IMR-90 (cell line): ENCODE measurements around the gene SPSB4. TPM values are rescaled to one million over a fixed set of nuclear protein-coding genes. Genes with fewer than 3 reads are reported as not detected.

Experiments
- ATAC-seq: fragments of 200-7000 bp; cut with Tn5 transposase; 2 replicates; pipeline ENCODE4 v1.9.1; 2020; ENCODE audit warnings: low read depth, mild to moderate bottlenecking, moderate library complexity
- BruUV-seq: library from RNA; stranded (reverse); fragments of 400-500 nt; replicated peaks from 2 replicates; lab custom pipeline; 2021; lab: Mats Ljungman, UMichigan
- CTCF ChIA-PET: fragments of 300-600 bp; formaldehyde crosslinking; extraction: SDS; loops from one replicate; lab custom pipeline; 2021; ENCODE audit warnings: antibody characterized with exemption; lab: Yijun Ruan, JAX
- POLR2A ChIA-PET: fragments of 300-600 bp; sonication (Branson Sonifier 250); formaldehyde crosslinking; loops from one replicate; lab custom pipeline; 2022; ENCODE audit warnings: antibody characterized with exemption; ENCODE audit not compliant: unreplicated experiment; lab: Charles Lee
- DNase-seq: peaks from one replicate; pipeline ENCODE4 v3.0.0; 2013
- H2AFZ ChIP-seq: replicated peaks from 2 replicates; pipeline ENCODE3; 2013; ENCODE audit warnings: low read length, mild to moderate bottlenecking; ENCODE audit not compliant: poor library complexity
- H2AK5ac ChIP-seq: 2 replicates; pipeline ENCODE4 v1.6.1; 2013; ENCODE audit warnings: low read depth, low read length, inconsistent platforms
- H2AK9ac ChIP-seq: replicated peaks from 2 replicates; pipeline ENCODE3; 2013; ENCODE audit warnings: mild to moderate bottlenecking, low read depth, low read length, moderate library complexity; ENCODE audit not compliant: poor library complexity
- H2BK120ac ChIP-seq: 2 replicates; pipeline ENCODE4 v1.6.1; 2013; ENCODE audit warnings: low read depth, low read length, inconsistent platforms
- H2BK15ac ChIP-seq: 3 replicates; pipeline ENCODE4 v1.6.1; 2013; ENCODE audit warnings: low read depth, low read length, inconsistent platforms
- H2BK20ac ChIP-seq: 2 replicates; pipeline ENCODE4 v1.6.1; 2013; ENCODE audit warnings: low read depth, mild to moderate bottlenecking, inconsistent platforms, low read length, moderate library complexity
- H2BK5ac ChIP-seq: 2 replicates; pipeline ENCODE4 v1.6.1; 2013; ENCODE audit warnings: mild to moderate bottlenecking, low read depth, low read length, inconsistent platforms; ENCODE audit not compliant: poor library complexity, severe bottlenecking
- H3K14ac ChIP-seq: replicated peaks from 2 replicates; pipeline ENCODE4 v1.6.1; 2013; ENCODE audit warnings: low read depth, low read length, inconsistent platforms
- H3K18ac ChIP-seq: 2 replicates; pipeline ENCODE4 v1.6.1; 2013; ENCODE audit warnings: low read depth, low read length, control low read depth
- H3K23ac ChIP-seq: 2 replicates; pipeline ENCODE4 v1.6.1; 2013; ENCODE audit warnings: low read depth, low read length, inconsistent platforms
- H3K27ac ChIP-seq: 2 replicates; pipeline ENCODE4 v1.5.1; 2013; ENCODE audit warnings: mild to moderate bottlenecking, control low read depth, low read length; ENCODE audit not compliant: insufficient read depth
- H3K27me3 ChIP-seq: 2 replicates; pipeline ENCODE4 v1.6.1; 2013; ENCODE audit warnings: low read length; ENCODE audit not compliant: control insufficient read depth, insufficient read depth
- H3K36me3 ChIP-seq: 2 replicates; pipeline ENCODE4 v1.6.1; 2013; ENCODE audit warnings: low read length, mixed read lengths; ENCODE audit not compliant: control insufficient read depth, insufficient read depth
- H3K4ac ChIP-seq: 2 replicates; pipeline ENCODE4 v1.6.1; 2013; ENCODE audit warnings: low read depth, low read length, inconsistent platforms
- H3K4me1 ChIP-seq: 2 replicates; pipeline ENCODE4 v1.6.1; 2013; ENCODE audit warnings: low read length, mixed read lengths; ENCODE audit not compliant: control insufficient read depth, insufficient read depth
- H3K4me2 ChIP-seq: 2 replicates; pipeline ENCODE4 v1.6.1; 2013; ENCODE audit warnings: low read depth, mild to moderate bottlenecking, control low read depth, low read length, moderate library complexity
- H3K4me3 ChIP-seq: 2 replicates; pipeline ENCODE4 v1.5.1; 2013; ENCODE audit warnings: low read depth, mild to moderate bottlenecking, control low read depth, low read length, moderate library complexity; ENCODE audit not compliant: insufficient read depth
- H3K56ac ChIP-seq: 2 replicates; pipeline ENCODE4 v1.6.1; 2013; ENCODE audit warnings: low read length, inconsistent platforms; ENCODE audit not compliant: insufficient read depth; ENCODE audit errors: extremely low read depth
- H3K79me1 ChIP-seq, 2 experiments: 2 replicates each; pipeline ENCODE4 v1.6.1; 2013; ENCODE audit warnings: low read length in 2 of 2, inconsistent platforms in 1 of 2, low read depth in 1 of 2
- H3K9ac ChIP-seq: 2 replicates; pipeline ENCODE4 v1.6.1; 2013; ENCODE audit warnings: low read depth, low read length, control low read depth
- H3K9me1 ChIP-seq: 2 replicates; pipeline ENCODE4 v1.6.1; 2013; ENCODE audit warnings: low read length, inconsistent platforms; ENCODE audit not compliant: insufficient read depth
- H3K9me3 ChIP-seq: 2 replicates; pipeline ENCODE4 v1.6.1; 2013; ENCODE audit warnings: low read length; ENCODE audit not compliant: control insufficient read depth, insufficient read depth
- H4K20me1 ChIP-seq: 2 replicates; pipeline ENCODE4 v1.6.1; 2013; ENCODE audit warnings: low read length, inconsistent platforms; ENCODE audit not compliant: insufficient read depth
- H4K5ac ChIP-seq: 2 replicates; pipeline ENCODE4 v1.6.1; 2013; ENCODE audit warnings: mild to moderate bottlenecking, low read depth, low read length, control low read depth
- H4K8ac ChIP-seq, 2 experiments: 2 replicates each; pipeline ENCODE4 v1.6.1; 2013; ENCODE audit warnings: low read depth in 2 of 2, low read length in 2 of 2, control low read depth in 1 of 2, inconsistent platforms in 1 of 2
- H4K91ac ChIP-seq: 2 replicates; pipeline ENCODE4 v1.6.1; 2013; ENCODE audit warnings: low read depth, low read length, inconsistent platforms; ENCODE audit not compliant: insufficient read depth
- BHLHE40 ChIP-seq: fragments of 150-350 bp; IDR thresholded peaks from 2 replicates; pipeline ENCODE4 v1.6.1; 2016; ENCODE audit warnings: mild to moderate bottlenecking, low read depth, low read length
- CEBPB ChIP-seq: IDR thresholded peaks from 2 replicates; pipeline ENCODE4 v1.6.1; 2012; ENCODE audit warnings: low read depth, low read length, improper control_type of control experiment
- MAFK ChIP-seq: IDR thresholded peaks from 2 replicates; pipeline ENCODE4 v1.6.1; 2012; ENCODE audit warnings: low read depth, low read length, improper control_type of control experiment
- NFE2L2 ChIP-seq: fragments of 150-350 bp; IDR thresholded peaks from 2 replicates; pipeline ENCODE4 v1.6.1; 2016; ENCODE audit warnings: low read depth, mild to moderate bottlenecking, low read length
- RAD21 ChIP-seq: IDR thresholded peaks from 2 replicates; pipeline ENCODE4 v1.6.1; 2012; ENCODE audit warnings: low read length, improper control_type of control experiment
- RFX5 ChIP-seq: IDR thresholded peaks from 2 replicates; pipeline ENCODE4 v1.8.0; 2012; ENCODE audit warnings: low read depth, mild to moderate bottlenecking, low read length, moderate library complexity
- SMC3 ChIP-seq: fragments of 150-350 bp; IDR thresholded peaks from 2 replicates; pipeline ENCODE4 v1.6.1; 2016; ENCODE audit warnings: low read depth, mild to moderate bottlenecking, antibody characterized with exemption, low read length, moderate library complexity
- WGBS, 2 experiments: methylation state at CpG; one replicate each; pipeline versions ENCODE4 v1.1.5 to v1.1.7; 2013; ENCODE audit warnings: missing lambda C conversion rate in 2 of 2; ENCODE audit not compliant: insufficient read length in 1 of 2; ENCODE audit errors: extremely low coverage in 2 of 2; 5-methylcytosine and 5-hydroxymethylcytosine counted together
- dilution Hi-C: fragments of 300-500 bp; cut with HindIII; formaldehyde crosslinking; loops from one replicate; pipeline ENCODE4 v1.14.3; 2018; ENCODE audit warnings: low sequenced_read_pairs; ENCODE audit not compliant: unreplicated experiment
- in situ Hi-C: fragments of 300-500 bp; cut with MboI; formaldehyde crosslinking; loops from 3 replicates; pipeline ENCODE4 v1.14.3; 2019; ENCODE audit warnings: low sequenced_read_pairs, inconsistent platforms, mixed read lengths
- intact Hi-C: fragments of 100-400 bp; cut with micrococcal nuclease; formaldehyde crosslinking; loops from 2 replicates; pipeline ENCODE4 v1.10.0; 2022
- polyA plus RNA-seq, 3 experiments: library from polyadenylated mRNA; depleted of rRNA; stranded (reverse); fragments of >200 nt; gene quantifications; 2 replicates each; pipeline ENCODE4 v1.2.3, GENCODE V29; 2012; ENCODE audit warnings: low replicate concordance in 1 of 3
- total RNA-seq: library from RNA; depleted of rRNA; stranded (reverse); fragments of >200 nt; gene quantifications from 2 replicates; pipeline ENCODE4 v1.2.3, GENCODE V29; 2012
- TF ChIP-seq, protein P1 (sequence below): fragments of 150-350 bp; IDR thresholded peaks from 2 replicates; pipeline ENCODE4 v1.6.1; 2017; ENCODE audit warnings: mild to moderate bottlenecking, antibody characterized with exemption, low read length, low read depth
- TF ChIP-seq, protein P2 (sequence below): fragments of 150-350 bp; IDR thresholded peaks from 2 replicates; pipeline ENCODE4 v1.6.1; 2016; ENCODE audit warnings: low read depth, mild to moderate bottlenecking, low read length, moderate library complexity, borderline replicate concordance

Gene SPSB4
- total and polyA plus RNA-seq, 2 of the 4 experiments (the other 2 are of a cell fraction) = not detected

DNA sequence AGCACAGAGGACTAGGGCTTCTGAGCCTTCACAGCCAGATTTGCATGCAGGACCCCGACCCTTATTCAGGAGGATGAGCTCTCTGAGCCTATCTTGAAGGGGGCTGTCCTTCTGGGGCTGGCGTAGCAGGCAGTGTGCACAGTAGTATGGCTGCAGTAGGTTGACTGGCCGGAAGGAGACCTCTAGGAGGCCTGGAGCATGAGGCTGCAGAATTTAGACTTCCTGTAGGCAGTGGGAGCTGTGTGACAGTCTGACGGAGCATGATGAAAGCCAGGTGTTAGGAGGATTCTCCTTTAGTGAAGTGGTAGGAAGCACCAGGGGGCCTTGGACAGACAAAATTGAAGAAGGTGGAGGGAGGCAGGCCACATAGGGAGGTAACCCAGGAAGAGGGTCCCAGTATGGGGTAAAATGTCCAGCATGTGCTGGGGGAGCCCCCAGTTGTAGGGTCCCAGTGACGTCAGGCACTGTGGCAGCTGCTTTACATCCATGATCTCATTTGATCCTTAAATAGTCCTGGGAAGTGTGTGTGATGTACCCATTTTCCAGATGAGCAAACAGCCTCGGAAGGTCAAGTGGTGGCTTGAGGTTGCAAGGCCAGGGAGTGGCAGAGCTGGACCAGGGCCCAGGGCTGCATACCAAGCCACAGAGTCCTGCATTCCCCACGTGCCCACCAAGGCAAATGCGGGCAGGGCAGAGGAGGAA is 36.1 kb downstream of the SPSB4 start:
- H3K4ac ChIP-seq = no peak overlapping the region
- H4K20me1 ChIP-seq = no peaks in the 10 kb centered on the region
- ATAC-seq (no peak), DNase-seq (no peak)
- H3K4me2 ChIP-seq = no peak overlapping the region
- H3K18ac ChIP-seq = no peak overlapping the region
- H3K27me3 ChIP-seq = peaks cover 9% of the 10 kb centered on the region; the same call in 1 of the 2 replicates
- H3K9me1 ChIP-seq = no peaks in the 10 kb centered on the region; the same call in 1 of the 2 replicates
- no peak overlapping the region for H2BK20ac ChIP-seq
- H4K91ac ChIP-seq = no peak overlapping the region
- ChIA-PET POLR2A (no interaction called here), CTCF (no interaction called here)
- H2AFZ ChIP-seq = peak overlapping the region; percentile 24
- H3K79me1 ChIP-seq = no peaks in the 10 kb centered on the region
- no peak overlapping the region for H3K56ac ChIP-seq
- BruUV-seq = no TSS peak
- dilution Hi-C loops (no loop called here), intact Hi-C loops (no loop called here), in situ Hi-C loops (no loop called here)
- no peaks in the 10 kb centered on the region for H3K9me3 ChIP-seq
- no peak overlapping the region for H3K9ac ChIP-seq
- no peak overlapping the region for H3K14ac ChIP-seq
- peak overlapping the region; percentile 34 for H2AK9ac ChIP-seq
- H3K36me3 ChIP-seq = no peaks in the 10 kb centered on the region
- 33% methylated on average over 2 of the region's 8 CpGs; no CpG with 5 or more reads in 1 of the 2 experiments for WGBS, 2 experiments
- no peak overlapping the region for H2BK15ac ChIP-seq
- H4K8ac ChIP-seq = no peak overlapping the region
- no peak overlapping the region for H3K4me3 ChIP-seq
- H2BK5ac ChIP-seq = no peak overlapping the region
- H3K23ac ChIP-seq = no peak overlapping the region
- H2BK120ac ChIP-seq = no peak overlapping the region
- no peak overlapping the region for H2AK5ac ChIP-seq
- H3K4me1 ChIP-seq = no peaks in the 10 kb centered on the region
- TF ChIP-seq, protein P1, sequence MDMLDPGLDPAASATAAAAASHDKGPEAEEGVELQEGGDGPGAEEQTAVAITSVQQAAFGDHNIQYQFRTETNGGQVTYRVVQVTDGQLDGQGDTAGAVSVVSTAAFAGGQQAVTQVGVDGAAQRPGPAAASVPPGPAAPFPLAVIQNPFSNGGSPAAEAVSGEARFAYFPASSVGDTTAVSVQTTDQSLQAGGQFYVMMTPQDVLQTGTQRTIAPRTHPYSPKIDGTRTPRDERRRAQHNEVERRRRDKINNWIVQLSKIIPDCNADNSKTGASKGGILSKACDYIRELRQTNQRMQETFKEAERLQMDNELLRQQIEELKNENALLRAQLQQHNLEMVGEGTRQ = no peak
- no peak for TF ChIP-seq RAD21
- TF ChIP-seq SMC3 = no peak
- TF ChIP-seq BHLHE40 = no peak
- TF ChIP-seq MAFK = no peak
- TF ChIP-seq NFE2L2 = no peak
- TF ChIP-seq, protein P2, sequence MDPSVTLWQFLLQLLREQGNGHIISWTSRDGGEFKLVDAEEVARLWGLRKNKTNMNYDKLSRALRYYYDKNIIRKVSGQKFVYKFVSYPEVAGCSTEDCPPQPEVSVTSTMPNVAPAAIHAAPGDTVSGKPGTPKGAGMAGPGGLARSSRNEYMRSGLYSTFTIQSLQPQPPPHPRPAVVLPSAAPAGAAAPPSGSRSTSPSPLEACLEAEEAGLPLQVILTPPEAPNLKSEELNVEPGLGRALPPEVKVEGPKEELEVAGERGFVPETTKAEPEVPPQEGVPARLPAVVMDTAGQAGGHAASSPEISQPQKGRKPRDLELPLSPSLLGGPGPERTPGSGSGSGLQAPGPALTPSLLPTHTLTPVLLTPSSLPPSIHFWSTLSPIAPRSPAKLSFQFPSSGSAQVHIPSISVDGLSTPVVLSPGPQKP = no peak
- TF ChIP-seq CEBPB = no peak
- no peak for TF ChIP-seq RFX5
- H4K5ac ChIP-seq = no peak overlapping the region
- no peak overlapping the region for H3K27ac ChIP-seq
